Measurements from ENCODE around the gene LRRC32. TPM values are rescaled to one million over a fixed set of nuclear protein-coding genes. Genes with fewer than 3 reads are reported as not detected.
A peak's percentile ranks its signal among the peaks of the same experiment; 100 is the strongest.

The LRRC32 gene
- total RNA-seq, 1 donor = 3.0 TPM

GRCh38 chr11:76676636-76677457 is 6.3 kb upstream of the LRRC32 start:
- no peaks in the 10 kb centered on the region for H3K9me3 ChIP-seq (ENCODE audit: low read depth, low read length)
- H3K4me3 ChIP-seq (ENCODE audit: low read length) = no peak overlapping the region
- peaks cover 2% of the 10 kb centered on the region for H3K27me3 ChIP-seq (ENCODE audit: insufficient read depth, low read length)
- H3K4me1 ChIP-seq (ENCODE audit: insufficient read depth, low read length) = peaks cover 23% of the 10 kb centered on the region

DNA sequence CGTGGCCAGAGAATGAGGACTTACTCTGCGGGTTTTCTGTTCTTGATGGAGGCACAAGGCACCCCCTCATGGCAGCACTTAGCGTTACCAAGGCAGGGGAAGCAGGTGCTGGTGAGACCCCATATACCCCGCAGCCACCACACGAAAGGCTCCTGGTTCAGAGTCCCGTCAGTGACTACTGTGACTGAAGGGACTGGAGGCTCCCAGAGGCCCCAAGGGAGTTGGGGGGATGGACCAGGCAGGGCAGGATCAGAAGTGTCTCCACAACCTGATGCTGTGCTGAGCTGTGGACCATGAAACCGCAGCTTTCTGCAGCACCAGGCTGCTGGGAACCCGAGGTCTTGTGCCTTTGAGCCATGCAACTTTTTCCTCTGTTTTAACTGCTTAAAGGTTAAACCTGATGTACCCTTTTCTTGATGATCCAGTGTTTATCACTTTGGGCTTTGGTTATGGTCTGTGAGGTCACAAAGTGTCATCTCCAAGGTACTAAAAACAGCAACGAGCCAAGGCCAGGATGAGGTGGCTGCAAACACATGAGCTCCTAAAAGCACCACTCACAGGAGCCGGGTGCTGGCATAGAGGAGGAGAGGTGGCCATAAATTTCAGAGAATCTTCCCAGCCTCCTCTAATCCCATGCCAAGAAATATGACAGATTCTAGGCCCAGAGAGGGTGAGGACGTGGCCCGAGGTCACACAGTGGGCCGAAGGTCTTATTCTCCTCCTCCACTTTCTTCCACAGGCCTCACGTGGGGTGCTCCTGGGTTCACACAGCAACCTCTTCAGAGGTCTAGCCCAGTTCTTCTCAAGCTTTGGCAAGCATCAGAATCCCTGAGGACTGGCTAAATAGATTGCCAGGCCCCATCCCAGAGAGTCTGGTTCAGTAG is 4.2 kb upstream of the LRRC32 start:
- peaks cover 44% of the 10 kb centered on the region for H3K4me1 ChIP-seq (ENCODE audit: insufficient read depth, low read length)
- H3K27me3 ChIP-seq (ENCODE audit: insufficient read depth, low read length) = peaks cover 16% of the 10 kb centered on the region
- H3K9me3 ChIP-seq (ENCODE audit: low read depth, low read length) = no peaks in the 10 kb centered on the region
- no peak overlapping the region for H3K4me3 ChIP-seq (ENCODE audit: low read length)

DNA sequence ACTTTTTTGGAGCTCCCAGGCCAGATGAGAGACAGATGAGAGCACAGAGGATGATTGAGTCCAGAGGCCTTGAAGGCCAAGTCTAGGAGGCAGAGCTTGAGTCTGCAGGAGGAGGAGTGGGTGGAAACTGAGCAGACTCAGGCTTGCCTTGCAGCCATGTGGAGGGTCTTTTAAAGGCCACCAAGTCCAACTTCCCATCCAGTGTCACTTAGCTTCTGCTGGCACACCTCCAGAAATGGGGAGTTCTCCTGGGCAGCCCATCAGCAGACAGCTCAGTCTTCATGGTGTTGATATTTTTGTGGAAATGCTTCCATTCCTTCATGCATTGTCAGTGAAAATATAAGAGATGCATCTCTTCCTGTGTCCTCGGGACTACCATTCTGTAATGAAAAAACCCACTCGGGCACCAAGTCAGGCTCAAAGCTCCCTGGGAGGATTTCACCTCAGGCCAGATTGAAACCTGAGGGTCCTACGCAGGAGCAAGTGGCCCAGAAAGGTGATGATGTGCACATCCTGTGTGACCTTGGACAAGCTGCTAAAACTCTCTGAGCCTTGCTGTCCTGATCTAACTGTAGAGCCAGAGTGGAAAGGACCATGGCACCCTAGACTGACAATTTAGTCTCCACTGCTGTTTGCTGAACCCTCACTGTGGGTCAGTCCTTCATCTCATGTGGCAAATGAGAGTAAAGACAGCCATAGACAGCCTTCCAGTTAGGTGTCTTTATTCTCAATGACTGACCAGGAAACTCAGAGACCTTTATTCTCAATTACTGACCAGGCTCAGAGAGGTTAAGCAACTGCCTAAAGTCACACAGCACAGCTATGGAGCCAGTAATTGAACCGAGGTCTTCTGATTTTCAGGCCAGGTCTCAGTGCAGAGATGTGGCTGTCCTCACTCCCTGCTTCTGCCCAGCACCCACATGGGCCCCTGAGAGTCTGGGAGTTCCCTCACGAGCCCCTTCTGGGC is 2.9 kb upstream of the LRRC32 start:
- H3K9me3 ChIP-seq (ENCODE audit: low read depth, low read length) = no peaks in the 10 kb centered on the region
- H3K4me1 ChIP-seq (ENCODE audit: insufficient read depth, low read length) = peaks cover 47% of the 10 kb centered on the region
- no peak overlapping the region for H3K4me3 ChIP-seq (ENCODE audit: low read length)
- peaks cover 26% of the 10 kb centered on the region for H3K27me3 ChIP-seq (ENCODE audit: insufficient read depth, low read length)

- Histone ChIP-seq H3K9me3 (ENCODE audit: low read depth, low read length) (no peaks in the 10 kb centered on the region), H3K4me3 (ENCODE audit: low read length) (no peak overlapping the region), H3K27me3 (ENCODE audit: insufficient read depth, low read length) (peaks cover 26% of the 10 kb centered on the region), H3K4me1 (ENCODE audit: insufficient read depth, low read length) (peaks cover 47% of the 10 kb centered on the region)
Observed at GRCh38 chr11:76672431-76673175, 2.1 kb upstream of the LRRC32 start.

GRCh38 chr11:76671626-76672309 is 1.2 kb upstream of the LRRC32 start:
- H3K9me3 ChIP-seq (ENCODE audit: low read depth, low read length) = no peaks in the 10 kb centered on the region
- peaks cover 48% of the 10 kb centered on the region for H3K4me1 ChIP-seq (ENCODE audit: insufficient read depth, low read length)
- H3K27me3 ChIP-seq (ENCODE audit: insufficient read depth, low read length) = peaks cover 26% of the 10 kb centered on the region
- no peak overlapping the region for H3K4me3 ChIP-seq (ENCODE audit: low read length)

- peaks cover 26% of the 10 kb centered on the region for H3K27me3 ChIP-seq (ENCODE audit: insufficient read depth, low read length)
- H3K4me1 ChIP-seq (ENCODE audit: insufficient read depth, low read length) = peaks cover 52% of the 10 kb centered on the region
- peak overlapping the region; percentile 5 for H3K4me3 ChIP-seq (ENCODE audit: low read length)
- H3K9me3 ChIP-seq (ENCODE audit: low read depth, low read length) = no peaks in the 10 kb centered on the region
Observed at GRCh38 chr11:76671237-76671592, 668 bp upstream of the LRRC32 start.

DNA sequence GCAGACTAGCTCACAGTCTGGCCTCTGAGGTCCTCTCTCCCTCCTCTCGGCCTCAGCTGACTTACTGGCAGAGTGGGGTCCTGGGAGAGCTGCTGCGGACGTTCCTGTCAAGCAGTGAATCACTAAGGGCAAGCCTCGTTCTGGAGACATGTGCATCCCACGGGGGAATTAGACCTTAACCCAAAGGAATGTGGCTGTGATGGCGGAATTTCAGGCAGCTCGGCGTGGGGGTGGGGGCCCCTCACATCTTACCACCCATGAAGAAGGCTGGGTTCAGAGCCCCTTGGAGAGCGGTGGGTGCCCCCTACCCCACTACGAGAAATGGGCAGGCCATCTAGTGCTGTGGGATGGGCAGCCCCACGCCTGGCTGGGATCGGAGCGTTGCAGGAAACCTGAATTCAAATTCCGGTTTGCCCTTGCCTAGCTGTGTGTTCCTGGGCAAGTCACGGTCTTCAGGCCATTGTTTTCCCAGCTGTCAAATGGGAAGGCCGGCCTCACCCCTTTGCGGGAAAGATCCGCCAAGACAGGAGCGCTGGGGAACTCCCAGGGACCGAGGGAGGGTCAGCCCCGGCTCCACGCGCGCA is 554 bp downstream of the LRRC32 start:
- H3K9me3 ChIP-seq (ENCODE audit: low read depth, low read length) = no peaks in the 10 kb centered on the region
- H3K27me3 ChIP-seq (ENCODE audit: insufficient read depth, low read length) = peaks cover 26% of the 10 kb centered on the region
- H3K4me3 ChIP-seq (ENCODE audit: low read length) = peak overlapping the region; percentile 10
- H3K4me1 ChIP-seq (ENCODE audit: insufficient read depth, low read length) = peaks cover 58% of the 10 kb centered on the region

DNA sequence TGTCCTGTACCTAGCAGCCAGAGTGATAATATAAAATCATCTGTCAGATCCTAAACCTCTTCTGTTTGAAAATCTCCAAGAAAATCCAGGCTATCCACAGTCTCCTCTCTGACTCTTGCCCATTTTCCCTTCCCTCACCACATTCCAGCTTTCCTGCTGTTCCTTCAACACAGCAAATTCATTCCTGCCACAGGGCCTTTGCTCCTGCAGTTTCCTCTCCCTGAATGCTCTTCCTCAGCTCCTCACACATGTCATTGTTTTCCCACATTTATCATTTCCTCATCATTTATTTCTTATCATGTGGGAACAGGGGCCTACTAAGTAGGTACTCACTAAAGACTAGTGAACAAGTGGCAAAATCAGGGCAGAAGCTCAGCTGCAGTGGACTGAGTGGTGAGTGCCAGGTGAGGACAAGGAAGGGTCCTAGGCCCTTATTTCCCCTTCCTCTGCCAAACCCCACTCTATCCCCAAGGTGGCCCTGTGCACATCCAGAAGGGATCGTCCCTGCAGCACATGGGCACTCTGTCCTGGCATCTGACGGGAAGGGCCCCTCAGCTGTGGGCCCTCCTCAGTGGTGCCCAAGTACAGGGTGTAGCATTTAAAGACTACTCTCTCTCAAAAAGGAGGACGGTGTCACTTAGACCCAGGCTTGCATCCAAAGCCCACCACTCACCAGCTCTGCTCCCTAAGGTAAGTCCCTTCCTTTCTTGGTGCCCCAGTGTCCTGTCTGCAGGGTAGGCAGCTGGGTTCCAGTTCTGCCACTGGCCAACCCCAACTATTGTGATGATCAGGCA is 2.0 kb downstream of the LRRC32 start:
- Histone ChIP-seq H3K4me3 (ENCODE audit: low read length) (no peak overlapping the region), H3K9me3 (ENCODE audit: low read depth, low read length) (no peaks in the 10 kb centered on the region), H3K4me1 (ENCODE audit: insufficient read depth, low read length) (peaks cover 61% of the 10 kb centered on the region), H3K27me3 (ENCODE audit: insufficient read depth, low read length) (peaks cover 26% of the 10 kb centered on the region)

DNA sequence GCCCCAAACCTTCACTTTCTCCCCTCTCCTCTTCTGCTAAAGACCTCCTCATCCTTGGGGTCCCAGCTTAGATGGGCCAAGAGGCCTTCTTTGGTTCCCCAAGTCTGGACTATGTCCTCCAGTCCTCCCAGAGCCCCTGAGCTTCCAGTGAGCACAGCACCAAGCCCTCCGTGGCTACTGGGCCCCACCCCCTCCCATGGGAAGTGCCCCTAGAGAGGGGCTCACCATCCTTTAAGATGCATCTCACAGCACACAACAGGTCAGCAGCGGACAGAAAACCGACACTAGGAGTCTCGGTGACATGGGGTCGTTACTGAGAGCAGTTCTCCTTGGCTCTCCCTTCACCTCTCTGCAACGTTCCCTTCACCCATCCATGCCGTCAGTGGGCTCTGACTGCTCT is 2.7 kb downstream of the LRRC32 start:
- Histone ChIP-seq H3K4me3 (ENCODE audit: low read length) (no peak overlapping the region), H3K27me3 (ENCODE audit: insufficient read depth, low read length) (peaks cover 26% of the 10 kb centered on the region), H3K4me1 (ENCODE audit: insufficient read depth, low read length) (peaks cover 54% of the 10 kb centered on the region), H3K9me3 (ENCODE audit: low read depth, low read length) (no peaks in the 10 kb centered on the region)

- Histone ChIP-seq H3K4me1 (ENCODE audit: insufficient read depth, low read length) (peaks cover 50% of the 10 kb centered on the region), H3K4me3 (ENCODE audit: low read length) (no peak overlapping the region), H3K9me3 (ENCODE audit: low read depth, low read length) (no peaks in the 10 kb centered on the region)
Observed at GRCh38 chr11:76667271-76667818, 3.2 kb downstream of the LRRC32 start.

GRCh38 chr11:76666830-76667229 is 3.7 kb downstream of the LRRC32 start:
- Histone ChIP-seq H3K27me3 (ENCODE audit: insufficient read depth, low read length) (peaks cover 25% of the 10 kb centered on the region), H3K4me3 (ENCODE audit: low read length) (no peak overlapping the region), H3K4me1 (ENCODE audit: insufficient read depth, low read length) (peaks cover 45% of the 10 kb centered on the region)

More at GRCh38 chr11:76667271-76667818, 3.2 kb downstream of the LRRC32 start:
- H3K27me3 ChIP-seq (ENCODE audit: insufficient read depth, low read length) = peaks cover 26% of the 10 kb centered on the region

DNA sequence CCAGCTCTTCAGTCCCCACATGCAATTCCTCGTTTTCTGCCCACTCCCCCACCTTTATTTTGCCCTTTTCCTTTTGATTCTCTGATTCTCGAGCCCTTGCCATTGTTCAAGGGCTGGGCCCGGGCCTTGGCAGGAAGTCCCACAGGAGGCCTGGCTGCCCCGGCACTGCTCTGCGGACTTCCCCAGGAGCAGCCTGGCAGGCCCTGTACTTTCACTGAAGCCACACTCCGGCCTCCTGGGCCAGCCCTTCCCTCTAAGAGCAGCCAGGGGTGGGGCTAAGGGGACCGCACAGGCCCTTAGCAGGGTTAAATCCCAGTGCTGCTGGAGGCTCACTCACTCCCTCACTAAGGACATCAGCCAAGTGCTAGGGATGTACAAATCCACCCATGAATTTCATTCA is 4.1 kb downstream of the LRRC32 start:
- H3K4me1 ChIP-seq (ENCODE audit: insufficient read depth, low read length) = peaks cover 40% of the 10 kb centered on the region
- H3K4me3 ChIP-seq (ENCODE audit: low read length) = no peak overlapping the region
- H3K9me3 ChIP-seq (ENCODE audit: low read depth, low read length) = no peaks in the 10 kb centered on the region
- peaks cover 20% of the 10 kb centered on the region for H3K27me3 ChIP-seq (ENCODE audit: insufficient read depth, low read length)

More at GRCh38 chr11:76666830-76667229, 3.7 kb downstream of the LRRC32 start:
- H3K9me3 ChIP-seq (ENCODE audit: low read depth, low read length) = no peaks in the 10 kb centered on the region
